Measurements from ENCODE around the gene PTPRK. TPM values are rescaled to one million over a fixed set of nuclear protein-coding genes. Genes with fewer than 3 reads are reported as not detected.

Gene PTPRK
- total and polyA plus RNA-seq, 2 donors (not counting 1 experiment from before 2014, with no cell fraction given): 16.2 to 18.7 TPM

DNA sequence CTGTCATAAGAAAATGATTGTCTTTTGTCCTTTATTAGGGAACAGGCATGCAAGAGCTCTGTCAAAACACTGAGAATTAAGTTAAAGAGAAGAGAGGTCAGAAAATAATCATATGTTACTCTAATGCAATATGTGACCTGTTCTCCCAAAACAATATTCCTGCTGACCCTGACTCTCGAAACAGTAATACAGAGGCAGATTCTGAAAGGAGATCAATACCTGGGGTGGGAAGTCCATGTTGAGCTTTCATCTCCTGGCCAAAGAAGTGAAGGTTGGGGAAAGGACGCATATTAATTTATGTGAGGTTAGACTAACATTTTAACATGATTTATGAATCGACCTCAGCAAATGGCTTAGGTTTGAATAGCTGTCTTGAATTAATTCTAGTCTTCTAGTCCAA, 243.0 kb downstream of the PTPRK start:
- H3K9me3 Mint-ChIP-seq (ENCODE audit: insufficient read depth): no peaks in the 10 kb centered on the region
- no peaks in the 10 kb centered on the region for H3K4me1 Mint-ChIP-seq
- no peak for DNase-seq
- Histone ChIP-seq H3K9ac (ENCODE audit: low read length) (no peak overlapping the region), H3K9me3 (ENCODE audit: control extremely low read depth in 1 of 3, control insufficient read depth in 2 of 3, insufficient read depth in 1 of 3, low read length in 2 of 3) (no peaks in the 10 kb centered on the region), H3K4me2 (replicated peaks; ENCODE audit: low read depth, low read length, poor library complexity, severe bottlenecking) (no peak overlapping the region), H3K79me2 (ENCODE audit: control insufficient read depth, insufficient read depth, low read length) (no peaks in the 10 kb centered on the region), H3K4me1 (ENCODE audit: control insufficient read depth in 2 of 2, insufficient read depth in 2 of 2, low read length in 2 of 2) (no peaks in the 10 kb centered on the region), H3K4me3 (ENCODE audit: control extremely low read depth in 1 of 5, extremely low read depth in 1 of 5, insufficient read depth in 1 of 5, low read depth in 2 of 5, low read length in 4 of 5) (no peak overlapping the region), H3K27me3 (replicated peaks in 1 of 4; ENCODE audit: control extremely low read depth in 1 of 4, control insufficient read depth in 3 of 4, insufficient read depth in 4 of 4, low read length in 3 of 4) (no peaks in the 10 kb centered on the region), H3K27ac (ENCODE audit: low read length in 2 of 2) (no peak overlapping the region), H2AFZ (ENCODE audit: insufficient read depth, low read depth, low read length, poor library complexity, severe bottlenecking) (no peak overlapping the region), H4K20me1 (ENCODE audit: control insufficient read depth, insufficient read depth, low read length, poor library complexity, severe bottlenecking) (no peaks in the 10 kb centered on the region), H3K36me3 (replicated peaks in 1 of 2; ENCODE audit: control extremely low read depth in 1 of 2, control insufficient read depth in 1 of 2, extremely low read depth in 1 of 2, insufficient read depth in 2 of 2, low read length in 1 of 2) (no peaks in the 10 kb centered on the region)
- TF ChIP-seq, protein P1, sequence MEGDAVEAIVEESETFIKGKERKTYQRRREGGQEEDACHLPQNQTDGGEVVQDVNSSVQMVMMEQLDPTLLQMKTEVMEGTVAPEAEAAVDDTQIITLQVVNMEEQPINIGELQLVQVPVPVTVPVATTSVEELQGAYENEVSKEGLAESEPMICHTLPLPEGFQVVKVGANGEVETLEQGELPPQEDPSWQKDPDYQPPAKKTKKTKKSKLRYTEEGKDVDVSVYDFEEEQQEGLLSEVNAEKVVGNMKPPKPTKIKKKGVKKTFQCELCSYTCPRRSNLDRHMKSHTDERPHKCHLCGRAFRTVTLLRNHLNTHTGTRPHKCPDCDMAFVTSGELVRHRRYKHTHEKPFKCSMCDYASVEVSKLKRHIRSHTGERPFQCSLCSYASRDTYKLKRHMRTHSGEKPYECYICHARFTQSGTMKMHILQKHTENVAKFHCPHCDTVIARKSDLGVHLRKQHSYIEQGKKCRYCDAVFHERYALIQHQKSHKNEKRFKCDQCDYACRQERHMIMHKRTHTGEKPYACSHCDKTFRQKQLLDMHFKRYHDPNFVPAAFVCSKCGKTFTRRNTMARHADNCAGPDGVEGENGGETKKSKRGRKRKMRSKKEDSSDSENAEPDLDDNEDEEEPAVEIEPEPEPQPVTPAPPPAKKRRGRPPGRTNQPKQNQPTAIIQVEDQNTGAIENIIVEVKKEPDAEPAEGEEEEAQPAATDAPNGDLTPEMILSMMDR (IDR thresholded peaks at IDR 0.05): no peak
- TF ChIP-seq EZH2 (IDR thresholded peaks at IDR 0.05; ENCODE audit: borderline replicate concordance, insufficient read depth, low read depth, low read length, poor library complexity, severe bottlenecking): no peak
- CTCF ChIA-PET: no interaction called here
- POLR2A ChIA-PET: no interaction called here
- H3K27me3 Mint-ChIP-seq: no peaks in the 10 kb centered on the region
- intact Hi-C loops (cut with micrococcal nuclease): no loop called here
- no peak overlapping the region for H3K27ac Mint-ChIP-seq
- ATAC-seq (ENCODE audit: low read depth): no peak
- H3K4me3 Mint-ChIP-seq: no peak overlapping the region
- 100% methylated on average over 1 of the region's 3 CpGs for WGBS (ENCODE audit: insufficient coverage)

DNA sequence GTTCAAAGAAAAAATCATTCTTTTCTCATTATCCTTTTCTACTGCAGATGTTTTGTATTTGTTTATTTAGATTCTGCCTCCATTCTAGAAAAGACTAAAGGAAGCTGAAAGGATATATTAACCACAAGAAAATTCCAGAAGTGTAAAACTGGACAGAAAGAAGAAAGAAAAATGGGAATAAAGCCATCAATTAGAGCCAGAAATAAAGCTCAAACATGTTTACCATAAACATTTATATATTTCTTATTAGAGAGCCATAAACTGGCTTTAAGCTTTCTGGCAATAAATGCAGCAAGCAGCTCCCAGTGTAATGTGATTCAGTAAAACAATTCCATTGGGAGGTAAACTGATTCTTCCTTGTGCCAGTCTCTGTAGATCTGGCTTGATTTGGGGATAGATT, 244.1 kb downstream of the PTPRK start:
- Mint-ChIP-seq H3K4me1 (no peaks in the 10 kb centered on the region), H3K4me3 (no peak overlapping the region), H3K27me3 (no peaks in the 10 kb centered on the region), H3K9me3 (ENCODE audit: insufficient read depth) (no peaks in the 10 kb centered on the region), H3K27ac (no peak overlapping the region)
- no peak overlapping the region for H3K4me3 ChIP-seq (ENCODE audit: control extremely low read depth in 1 of 5, extremely low read depth in 1 of 5, insufficient read depth in 1 of 5, low read depth in 2 of 5, low read length in 4 of 5)
- no peaks in the 10 kb centered on the region for H4K20me1 ChIP-seq (ENCODE audit: control insufficient read depth, insufficient read depth, low read length, poor library complexity, severe bottlenecking)
- ChIA-PET CTCF (no interaction called here), POLR2A (no interaction called here)
- H2AFZ ChIP-seq (ENCODE audit: insufficient read depth, low read depth, low read length, poor library complexity, severe bottlenecking): no peak overlapping the region
- no peak overlapping the region for H3K4me2 ChIP-seq (replicated peaks; ENCODE audit: low read depth, low read length, poor library complexity, severe bottlenecking)
- no peak for ATAC-seq (ENCODE audit: low read depth)
- H3K79me2 ChIP-seq (ENCODE audit: control insufficient read depth, insufficient read depth, low read length): no peaks in the 10 kb centered on the region
- no peak overlapping the region for H3K9ac ChIP-seq (ENCODE audit: low read length)
- H3K27ac ChIP-seq (ENCODE audit: low read length in 2 of 2): no peak overlapping the region
- H3K36me3 ChIP-seq (replicated peaks in 1 of 2; ENCODE audit: control extremely low read depth in 1 of 2, control insufficient read depth in 1 of 2, extremely low read depth in 1 of 2, insufficient read depth in 2 of 2, low read length in 1 of 2): no peaks in the 10 kb centered on the region
- no peaks in the 10 kb centered on the region for H3K9me3 ChIP-seq (ENCODE audit: control extremely low read depth in 1 of 3, control insufficient read depth in 2 of 3, insufficient read depth in 1 of 3, low read length in 2 of 3)
- H3K27me3 ChIP-seq (replicated peaks in 1 of 4; ENCODE audit: control extremely low read depth in 1 of 4, control insufficient read depth in 3 of 4, insufficient read depth in 4 of 4, low read length in 3 of 4): no peaks in the 10 kb centered on the region
- no peak for TF ChIP-seq EZH2 (IDR thresholded peaks at IDR 0.05; ENCODE audit: borderline replicate concordance, insufficient read depth, low read depth, low read length, poor library complexity, severe bottlenecking)
- TF ChIP-seq, protein P1 (IDR thresholded peaks at IDR 0.05): no peak
- no peaks in the 10 kb centered on the region for H3K4me1 ChIP-seq (ENCODE audit: control insufficient read depth in 2 of 2, insufficient read depth in 2 of 2, low read length in 2 of 2)
- DNase-seq: no peak
- intact Hi-C loops (cut with micrococcal nuclease): no loop called here
